Hepatocyte (in vitro differentiated cells): ENCODE results near the gene PMS2. TPM values are rescaled to one million over a fixed set of nuclear protein-coding genes. Genes with fewer than 3 reads are reported as not detected.
"Not testable (repeated sequence)": the region's sequence is repeated elsewhere in the genome, so short reads cannot be mapped to it uniquely, and the experiment has no call there.

Source experiments
- DNase-seq: peaks from one replicate; pipeline ENCODE4 v3.0.0-alpha.2; 2016; ENCODE audit warnings: low spot score
- H2AFZ ChIP-seq: fragments of 200-600 bp; sonication (generic); 2 replicates; pipeline ENCODE4 v1.6.0; 2016; ENCODE audit warnings: antibody characterized with exemption, mild to moderate bottlenecking
- H3K27ac ChIP-seq: fragments of 200-600 bp; sonication (generic); 2 replicates; pipeline ENCODE4 v1.5.1; 2016; ENCODE audit warnings: mild to moderate bottlenecking
- H3K27me3 ChIP-seq: fragments of 200-600 bp; sonication (generic); 2 replicates; pipeline ENCODE4 v1.6.1; 2016
- H3K36me3 ChIP-seq: fragments of 200-600 bp; sonication (generic); replicated peaks from 2 replicates; pipeline ENCODE4 v1.5.1; 2016; ENCODE audit warnings: low read depth; ENCODE audit not compliant: insufficient read depth
- H3K4me1 ChIP-seq: fragments of 200-600 bp; sonication (generic); 2 replicates; pipeline ENCODE4 v1.5.1; 2016; ENCODE audit warnings: mild to moderate bottlenecking, moderate library complexity; ENCODE audit not compliant: insufficient read depth
- H3K4me2 ChIP-seq: fragments of 200-600 bp; sonication (generic); 2 replicates; pipeline ENCODE4 v1.6.0; 2016
- H3K4me3 ChIP-seq: fragments of 200-600 bp; sonication (generic); 2 replicates; pipeline ENCODE4 v1.5.1; 2016; ENCODE audit warnings: mild to moderate bottlenecking
- H3K79me2 ChIP-seq: fragments of 200-600 bp; sonication (generic); 2 replicates; pipeline ENCODE4 v1.6.0; 2017; ENCODE audit warnings: mild to moderate bottlenecking
- H3K9me2 ChIP-seq: fragments of 200-600 bp; sonication (generic); replicated peaks from 2 replicates; pipeline ENCODE4 v1.6.0; 2017; ENCODE audit warnings: mild to moderate bottlenecking; ENCODE audit not compliant: insufficient read depth
- H3K9me3 ChIP-seq: fragments of 200-600 bp; sonication (generic); 2 replicates; pipeline ENCODE4 v1.5.1; 2016; ENCODE audit warnings: low read depth, mild to moderate bottlenecking
- H4K20me1 ChIP-seq: fragments of 200-600 bp; sonication (generic); 2 replicates; pipeline ENCODE4 v1.6.0; 2016; ENCODE audit warnings: mild to moderate bottlenecking; ENCODE audit not compliant: insufficient read depth, poor library complexity, severe bottlenecking
- EZH2 ChIP-seq: fragments of 200-600 bp; sonication (generic); IDR thresholded peaks from 2 replicates; pipeline ENCODE4 v1.6.1; 2016; ENCODE audit warnings: antibody characterized with exemption, mild to moderate bottlenecking, borderline replicate concordance
- EZH2phosphoT487 ChIP-seq: fragments of 200-600 bp; sonication (generic); IDR thresholded peaks from one replicate; pipeline ENCODE4 v1.6.1; 2018; ENCODE audit warnings: antibody characterized with exemption, mild to moderate bottlenecking, low read depth, moderate library complexity; ENCODE audit not compliant: unreplicated experiment, severe bottlenecking
- WGBS: methylation state at CpG from one replicate; pipeline ENCODE4 v1.1.6; 2016; ENCODE audit warnings: low lambda C conversion rate; ENCODE audit errors: missing lambda C conversion rate; 5-methylcytosine and 5-hydroxymethylcytosine counted together
- polyA plus RNA-seq: library from polyadenylated mRNA; unstranded; fragments of >200 nt; fragmentation: Nextera tagmentation; extraction: Ambion mirVana; gene quantifications from 2 replicates; pipeline ENCODE4 v1.2.1, GENCODE V29; 2016
- total RNA-seq: library from RNA; depleted of rRNA; stranded (reverse); fragments of >200 nt; gene quantifications from 2 replicates; pipeline ENCODE4 v1.2.3, GENCODE V29; 2014
- TF ChIP-seq, protein P1 (sequence below): fragments of 200-600 bp; sonication (generic); IDR thresholded peaks from 2 replicates; pipeline ENCODE4 v1.5.1; 2016; ENCODE audit warnings: antibody characterized with exemption, mild to moderate bottlenecking; ENCODE audit not compliant: poor library complexity

The PMS2 gene
- total and polyA plus RNA-seq, 2 experiments from 2014 or later, result 5.8 to 13.9 TPM

DNA sequence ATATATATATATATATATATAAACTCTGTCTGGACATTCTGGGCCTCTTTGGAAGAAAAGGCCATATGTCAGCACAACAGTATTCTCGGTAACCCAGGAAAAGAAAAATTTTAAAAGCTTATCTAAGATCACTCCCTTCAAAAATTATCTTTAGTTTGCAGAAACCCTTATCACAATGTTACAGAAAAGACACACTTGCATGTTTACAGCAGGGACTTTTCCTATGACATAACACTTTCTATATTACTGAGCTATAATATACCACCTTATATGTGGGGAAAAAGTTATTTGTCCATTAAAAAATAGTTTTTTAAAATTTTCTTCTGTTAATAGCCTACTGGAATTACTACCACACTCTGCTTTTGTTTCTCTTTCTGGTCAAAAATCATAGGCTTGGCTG lies 47.8 kb upstream of the PMS2 start:
- TF ChIP-seq EZH2phosphoT487, result no peak
- no peak for TF ChIP-seq EZH2
- TF ChIP-seq, protein P1, sequence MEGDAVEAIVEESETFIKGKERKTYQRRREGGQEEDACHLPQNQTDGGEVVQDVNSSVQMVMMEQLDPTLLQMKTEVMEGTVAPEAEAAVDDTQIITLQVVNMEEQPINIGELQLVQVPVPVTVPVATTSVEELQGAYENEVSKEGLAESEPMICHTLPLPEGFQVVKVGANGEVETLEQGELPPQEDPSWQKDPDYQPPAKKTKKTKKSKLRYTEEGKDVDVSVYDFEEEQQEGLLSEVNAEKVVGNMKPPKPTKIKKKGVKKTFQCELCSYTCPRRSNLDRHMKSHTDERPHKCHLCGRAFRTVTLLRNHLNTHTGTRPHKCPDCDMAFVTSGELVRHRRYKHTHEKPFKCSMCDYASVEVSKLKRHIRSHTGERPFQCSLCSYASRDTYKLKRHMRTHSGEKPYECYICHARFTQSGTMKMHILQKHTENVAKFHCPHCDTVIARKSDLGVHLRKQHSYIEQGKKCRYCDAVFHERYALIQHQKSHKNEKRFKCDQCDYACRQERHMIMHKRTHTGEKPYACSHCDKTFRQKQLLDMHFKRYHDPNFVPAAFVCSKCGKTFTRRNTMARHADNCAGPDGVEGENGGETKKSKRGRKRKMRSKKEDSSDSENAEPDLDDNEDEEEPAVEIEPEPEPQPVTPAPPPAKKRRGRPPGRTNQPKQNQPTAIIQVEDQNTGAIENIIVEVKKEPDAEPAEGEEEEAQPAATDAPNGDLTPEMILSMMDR, result no peak
- peak overlapping the region; percentile 97 for H3K27ac ChIP-seq
- no peak overlapping the region for H3K4me3 ChIP-seq
- H3K27me3 ChIP-seq, result no peaks in the 10 kb centered on the region
- H3K79me2 ChIP-seq, result peaks cover 62% of the 10 kb centered on the region
- no peak for DNase-seq
- H3K9me3 ChIP-seq, result no peaks in the 10 kb centered on the region
- no peak overlapping the region for H2AFZ ChIP-seq
- peaks cover 9% of the 10 kb centered on the region for H3K4me1 ChIP-seq
- H3K4me2 ChIP-seq, result peak overlapping the region; percentile 74
- 38% methylated on average over 1 of the region's 1 CpG for WGBS
- peaks cover 8% of the 10 kb centered on the region for H4K20me1 ChIP-seq
- no peaks in the 10 kb centered on the region for H3K36me3 ChIP-seq
- no peaks in the 10 kb centered on the region for H3K9me2 ChIP-seq

DNA sequence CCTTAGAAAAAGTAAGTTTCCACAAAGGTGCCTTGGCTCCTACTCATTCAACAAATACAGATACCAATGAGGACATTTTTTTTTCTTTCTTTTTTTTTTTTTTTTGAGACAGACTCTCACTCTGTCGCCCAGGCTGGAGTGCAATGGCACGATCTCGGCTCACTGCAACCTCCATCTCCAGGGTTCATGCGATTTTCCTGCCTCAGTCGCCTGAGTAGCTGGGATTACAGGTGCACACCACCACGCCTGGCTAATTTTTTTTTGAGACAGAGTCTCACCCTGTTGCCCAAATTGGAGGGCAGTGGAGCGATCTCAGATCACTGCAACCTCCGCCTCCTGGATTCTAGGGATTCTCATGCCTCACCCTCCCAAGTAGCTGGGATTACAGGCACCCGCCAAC lies 42.3 kb upstream of the PMS2 start:
- Histone ChIP-seq H3K27ac (peak overlapping the region; percentile 74), H3K79me2 (peaks cover 60% of the 10 kb centered on the region)
- WGBS, result 88% methylated on average over 8 of the region's 9 CpGs
- DNase-seq, H3K36me3 ChIP-seq, H3K27me3 ChIP-seq, H2AFZ ChIP-seq, H3K4me3 ChIP-seq, H4K20me1 ChIP-seq, H3K4me1 ChIP-seq, H3K9me2 ChIP-seq, H3K9me3 ChIP-seq, H3K4me2 ChIP-seq: not testable (repeated sequence)

DNA sequence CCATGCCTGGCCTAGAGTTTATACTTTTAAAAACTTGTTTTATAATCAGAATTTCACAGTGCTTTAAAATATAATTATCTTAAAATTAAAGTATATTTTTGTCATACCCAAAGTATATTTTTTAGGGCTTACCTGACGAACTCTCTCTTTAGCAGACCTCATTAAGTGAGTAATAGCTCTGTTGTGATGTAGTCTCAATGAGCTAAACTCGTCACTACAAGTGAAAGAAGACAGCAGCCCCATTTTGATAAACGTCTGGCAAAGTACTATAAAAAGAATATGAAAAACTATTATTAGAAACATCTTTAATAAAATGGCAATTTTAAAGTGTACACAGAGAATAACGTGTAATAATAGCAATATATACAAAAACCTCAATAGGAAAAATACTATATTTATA lies 40.9 kb upstream of the PMS2 start:
- no peak for TF ChIP-seq EZH2
- TF ChIP-seq EZH2phosphoT487, result no peak
- TF ChIP-seq, protein P1, result no peak
- Histone ChIP-seq H3K27ac (peak overlapping the region; percentile 74), H3K9me2 (no peaks in the 10 kb centered on the region), H2AFZ (no peak overlapping the region), H4K20me1 (no peaks in the 10 kb centered on the region), H3K36me3 (no peaks in the 10 kb centered on the region), H3K4me2 (no peak overlapping the region), H3K27me3 (no peaks in the 10 kb centered on the region), H3K9me3 (no peaks in the 10 kb centered on the region), H3K79me2 (peaks cover 50% of the 10 kb centered on the region), H3K4me1 (no peaks in the 10 kb centered on the region), H3K4me3 (no peak overlapping the region)
- no peak for DNase-seq
- 92% methylated on average over 4 of the region's 4 CpGs for WGBS

DNA sequence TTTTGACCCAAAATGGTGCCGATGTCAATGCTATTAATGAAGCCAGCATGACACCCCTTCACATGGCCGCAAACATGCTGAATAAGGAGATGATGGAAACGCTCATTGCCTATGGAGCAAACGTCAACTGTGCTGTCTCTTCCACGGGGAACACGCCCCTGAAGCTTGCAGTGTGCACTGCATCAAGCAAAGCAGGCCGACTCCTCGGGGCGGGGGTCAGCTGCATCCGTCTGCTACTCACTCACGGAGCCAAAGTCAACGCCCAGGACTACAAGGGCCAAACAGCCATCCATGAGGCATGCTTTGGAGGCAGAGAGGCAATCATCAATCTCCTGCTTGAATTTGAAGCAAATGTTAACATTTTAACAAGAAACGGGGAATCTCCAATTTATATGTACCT lies 26.8 kb upstream of the PMS2 start:
- Histone ChIP-seq H3K36me3 (no peaks in the 10 kb centered on the region), H3K4me3 (no peak overlapping the region), H4K20me1 (peaks cover 4% of the 10 kb centered on the region)

More for the DNA sequence above, 26.8 kb upstream of the PMS2 start:
- Histone ChIP-seq H3K27ac (no peak overlapping the region), H3K27me3 (no peaks in the 10 kb centered on the region), H2AFZ (no peak overlapping the region), H3K9me2 (no peaks in the 10 kb centered on the region), H3K9me3 (no peaks in the 10 kb centered on the region), H3K4me1 (no peaks in the 10 kb centered on the region), H3K79me2 (peaks cover 22% of the 10 kb centered on the region), H3K4me2 (no peak overlapping the region)
- WGBS, result 96% methylated on average over 13 of the region's 13 CpGs
- TF ChIP-seq EZH2 (no peak), EZH2phosphoT487 (no peak)
- TF ChIP-seq, protein P1, result no peak
- DNase-seq, result no peak
